Tibial nerve (tissue), 4 donors: Measurements from ENCODE around the gene SULT1C3. TPM values are rescaled to one million over a fixed set of nuclear protein-coding genes. Genes with fewer than 3 reads are reported as not detected.

Experiments used
- DNase-seq, 2 donors: peaks; one replicate each; pipeline ENCODE4 v3.0.0-alpha.2; 2019; ENCODE audit warnings: low spot score in 2 of 2
- H3K27ac ChIP-seq, 4 donors: fragments of 200-600 bp; sonication (generic) in 3 of 4; one replicate each; pipeline ENCODE4 v1.5.1; 2017 to 2019; ENCODE audit warnings: mild to moderate bottlenecking in 1 of 4
- H3K27me3 ChIP-seq, 2 donors: fragments of 200-600 bp; sonication (generic) in 1 of 2; one replicate each; pipeline versions ENCODE4 v1.5.1 to v1.6.0; 2017 to 2019
- H3K36me3 ChIP-seq, 3 donors: fragments of 200-600 bp; sonication (generic); one replicate each; pipeline ENCODE4 v1.5.1; 2018 to 2019
- H3K4me1 ChIP-seq, 4 donors: fragments of 200-600 bp; sonication (generic) in 3 of 4; one replicate each; pipeline ENCODE4 v1.5.1; 2017 to 2019
- H3K4me3 ChIP-seq, 4 donors: fragments of 200-600 bp; sonication (generic) in 3 of 4; one replicate each; pipeline ENCODE4 v1.5.1; 2017 to 2019; ENCODE audit warnings: mild to moderate bottlenecking in 1 of 4, moderate library complexity in 1 of 4
- H3K9me3 ChIP-seq, 4 donors: fragments of 200-600 bp; sonication (generic) in 3 of 4; one replicate each; pipeline ENCODE4 v1.5.1; 2017 to 2019
- EP300 ChIP-seq, 2 donors: sonication (generic); formaldehyde crosslinking; IDR thresholded peaks; one replicate each; pipeline ENCODE4 v1.6.1; 2017; ENCODE audit warnings: antibody characterized with exemption in 2 of 2, mild to moderate bottlenecking in 1 of 2
- POLR2A ChIP-seq, 2 donors: fragments of 450-650 bp; IDR thresholded peaks; one replicate each; pipeline ENCODE4 v1.6.1; 2017; ENCODE audit warnings: antibody characterized with exemption in 2 of 2, mild to moderate bottlenecking in 2 of 2, moderate library complexity in 2 of 2
- WGBS, 2 donors: methylation state at CpG; one replicate each; pipeline ENCODE4 v1.1.5; 2018; 5-methylcytosine and 5-hydroxymethylcytosine counted together
- total RNA-seq, 4 donors: library from RNA; depleted of rRNA; stranded (reverse); fragments of >200 nt; gene quantifications; one replicate each; pipeline ENCODE4 v1.1.0, GENCODE V29; 2016
- TF ChIP-seq, protein P1 (sequence below), 5 experiments: fragments of 200-600 bp in 3 of 5; fragments of 450-650 bp in 2 of 5; sonication (generic) in 3 of 5; IDR thresholded peaks; one replicate each; pipeline ENCODE4 v1.5.1; 2016 to 2019; ENCODE audit warnings: antibody characterized with exemption in 5 of 5, mild to moderate bottlenecking in 3 of 5, moderate library complexity in 2 of 5

The SULT1C3 gene
- total RNA-seq, 4 donors from 2014 or later = not detected

DNA sequence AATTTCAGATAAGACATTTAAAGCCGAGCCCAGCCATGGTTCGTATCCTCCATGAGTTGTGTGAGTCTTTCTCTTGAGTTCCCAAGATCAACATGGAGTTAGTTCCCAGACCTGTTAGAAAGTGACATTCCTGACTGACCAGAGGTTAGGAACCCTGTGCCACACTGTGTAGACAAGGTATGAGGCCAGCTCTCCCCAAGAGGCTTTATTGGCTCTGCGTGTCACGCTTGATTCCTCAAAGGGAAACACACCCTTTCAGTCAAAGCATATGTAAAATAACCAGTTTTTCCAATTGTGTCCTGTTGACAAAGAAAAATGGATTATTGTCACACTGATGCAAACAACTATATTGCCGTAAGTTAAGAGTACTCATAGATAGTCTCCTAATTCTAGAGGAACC, 1.2 kb downstream of the SULT1C3 start:
- H3K9me3 ChIP-seq = peaks cover 0 to 31% (median 5%) of the 10 kb centered on the region in 4 donors
- 92 to 98% methylated on average over 5 of the region's 5 CpGs for WGBS, 2 donors
- H3K4me1 ChIP-seq = peaks cover 0 to 4% (median 0%) of the 10 kb centered on the region in 4 donors
- H3K27ac ChIP-seq = no peak overlapping the region
- H3K4me3 ChIP-seq = no peak overlapping the region
- no peaks in the 10 kb centered on the region for H3K27me3 ChIP-seq
- no peak for DNase-seq
- no peaks in the 10 kb centered on the region for H3K36me3 ChIP-seq
- no peak for TF ChIP-seq POLR2A (IDR thresholded peaks at IDR 0.05)
- no peak for TF ChIP-seq EP300 (IDR thresholded peaks at IDR 0.05)
- TF ChIP-seq, protein P1, sequence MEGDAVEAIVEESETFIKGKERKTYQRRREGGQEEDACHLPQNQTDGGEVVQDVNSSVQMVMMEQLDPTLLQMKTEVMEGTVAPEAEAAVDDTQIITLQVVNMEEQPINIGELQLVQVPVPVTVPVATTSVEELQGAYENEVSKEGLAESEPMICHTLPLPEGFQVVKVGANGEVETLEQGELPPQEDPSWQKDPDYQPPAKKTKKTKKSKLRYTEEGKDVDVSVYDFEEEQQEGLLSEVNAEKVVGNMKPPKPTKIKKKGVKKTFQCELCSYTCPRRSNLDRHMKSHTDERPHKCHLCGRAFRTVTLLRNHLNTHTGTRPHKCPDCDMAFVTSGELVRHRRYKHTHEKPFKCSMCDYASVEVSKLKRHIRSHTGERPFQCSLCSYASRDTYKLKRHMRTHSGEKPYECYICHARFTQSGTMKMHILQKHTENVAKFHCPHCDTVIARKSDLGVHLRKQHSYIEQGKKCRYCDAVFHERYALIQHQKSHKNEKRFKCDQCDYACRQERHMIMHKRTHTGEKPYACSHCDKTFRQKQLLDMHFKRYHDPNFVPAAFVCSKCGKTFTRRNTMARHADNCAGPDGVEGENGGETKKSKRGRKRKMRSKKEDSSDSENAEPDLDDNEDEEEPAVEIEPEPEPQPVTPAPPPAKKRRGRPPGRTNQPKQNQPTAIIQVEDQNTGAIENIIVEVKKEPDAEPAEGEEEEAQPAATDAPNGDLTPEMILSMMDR (IDR thresholded peaks at IDR 0.05) = no peak

DNA sequence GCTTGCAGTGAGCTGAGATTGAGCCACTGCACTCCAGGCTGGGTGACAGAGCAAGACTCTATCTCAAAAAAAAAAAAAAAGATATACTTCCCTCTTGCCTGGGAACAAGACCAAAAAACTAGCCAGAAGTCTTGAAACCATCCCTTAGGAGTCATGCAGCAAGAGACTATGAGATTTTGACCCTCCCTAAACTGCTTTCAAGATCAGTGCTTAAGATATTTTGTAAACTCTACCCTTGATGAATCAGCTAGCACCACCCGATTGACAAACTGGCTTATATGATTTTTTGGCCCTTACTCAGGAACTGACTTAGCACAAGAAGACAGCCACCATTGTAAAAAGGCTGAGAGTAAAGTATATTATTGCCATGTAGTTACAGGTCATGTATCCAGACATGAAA, 3.8 kb downstream of the SULT1C3 start:
- no peak for DNase-seq
- peaks cover 0 to 4% (median 0%) of the 10 kb centered on the region in 4 donors for H3K4me1 ChIP-seq
- H3K9me3 ChIP-seq = peaks cover 0 to 15% (median 0%) of the 10 kb centered on the region in 4 donors
- H3K4me3 ChIP-seq = no peak overlapping the region
- H3K36me3 ChIP-seq = no peaks in the 10 kb centered on the region
- WGBS, 2 donors = 71 to 73% methylated on average over 1 of the region's 1 CpG
- H3K27me3 ChIP-seq = no peaks in the 10 kb centered on the region
- peak overlapping the region in 1 of 4 donors; percentile 8 for H3K27ac ChIP-seq
- TF ChIP-seq POLR2A (IDR thresholded peaks at IDR 0.05) (no peak), EP300 (IDR thresholded peaks at IDR 0.05) (no peak)
- TF ChIP-seq, protein P1 (IDR thresholded peaks at IDR 0.05) = no peak

DNA sequence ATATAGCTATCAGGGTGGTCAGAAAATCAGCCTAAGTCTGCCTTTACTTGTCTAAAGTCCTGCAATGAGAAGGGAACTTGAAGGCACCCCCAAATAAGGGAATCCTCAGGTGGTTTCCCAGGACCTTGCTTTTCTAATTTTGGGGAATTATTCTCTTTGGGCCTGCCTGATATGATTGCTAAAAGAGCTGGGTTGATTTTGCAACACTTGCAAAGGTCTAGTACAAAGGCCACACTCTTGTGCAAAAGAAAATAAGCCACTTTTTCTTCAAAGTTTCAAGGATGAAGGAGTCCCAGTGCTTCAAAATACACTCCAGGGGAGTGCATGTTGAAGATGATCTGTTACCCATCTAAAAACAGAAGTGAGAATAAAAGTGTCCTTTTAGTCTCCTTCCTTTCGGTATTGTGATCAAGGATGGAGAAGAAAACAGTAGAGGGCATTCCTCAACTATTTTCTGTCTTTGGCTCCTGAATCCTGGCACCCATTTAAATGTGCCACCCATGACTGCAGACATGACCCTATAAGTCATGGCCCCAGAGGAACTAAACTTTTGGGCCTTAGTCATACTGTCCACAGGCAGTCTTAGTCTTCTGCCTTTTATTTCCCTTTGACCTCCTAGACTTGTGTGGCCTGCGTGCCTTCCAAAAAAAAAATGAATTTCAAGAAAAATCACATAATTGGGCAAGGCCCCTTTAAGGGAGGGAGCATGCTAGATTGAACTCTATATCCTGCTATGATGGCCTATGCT, 5.1 kb downstream of the SULT1C3 start:
- peak overlapping the region in 2 of 4 donors; percentile 35 to 39 for H3K27ac ChIP-seq
- TF ChIP-seq POLR2A (IDR thresholded peaks at IDR 0.05) = no peak
- TF ChIP-seq, protein P1 (IDR thresholded peaks at IDR 0.05) = no peak
- TF ChIP-seq EP300 (IDR thresholded peaks at IDR 0.05) = peak in 1 of 2 donors; percentile 30
- peaks cover 0 to 4% (median 0%) of the 10 kb centered on the region in 4 donors for H3K4me1 ChIP-seq
- H3K9me3 ChIP-seq = peaks cover 0 to 15% (median 0%) of the 10 kb centered on the region in 4 donors
- no peaks in the 10 kb centered on the region for H3K36me3 ChIP-seq
- H3K27me3 ChIP-seq = no peaks in the 10 kb centered on the region
- 67 to 82% methylated on average over 2 of the region's 2 CpGs for WGBS, 2 donors
- no peak overlapping the region for H3K4me3 ChIP-seq
- DNase-seq = no peak

DNA sequence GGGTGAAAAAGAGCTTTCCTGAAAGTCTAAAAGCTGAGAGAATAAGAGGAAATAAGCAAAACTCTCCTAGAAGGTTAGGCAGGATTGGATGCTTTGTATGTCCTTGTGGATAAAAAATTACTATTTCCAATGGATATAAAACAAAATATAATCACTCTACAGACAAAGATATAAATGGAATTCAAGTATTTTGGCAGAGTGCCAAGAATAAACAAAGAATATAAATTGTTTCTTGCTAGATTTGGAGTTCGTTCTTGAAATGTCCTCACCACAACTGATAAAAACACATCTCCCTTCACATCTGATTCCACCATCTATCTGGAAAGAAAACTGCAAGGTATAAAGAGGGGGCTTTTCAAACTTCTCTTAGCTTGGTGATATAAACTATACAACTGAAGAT, 13.3 kb downstream of the SULT1C3 start:
- no peak for TF ChIP-seq POLR2A (IDR thresholded peaks at IDR 0.05)
- no peak for TF ChIP-seq EP300 (IDR thresholded peaks at IDR 0.05)
- TF ChIP-seq, protein P1 (IDR thresholded peaks at IDR 0.05) = no peak
- Histone ChIP-seq H3K4me3 (no peak overlapping the region), H3K4me1 (no peaks in the 10 kb centered on the region), H3K9me3 (no peaks in the 10 kb centered on the region), H3K27ac (no peak overlapping the region), H3K36me3 (no peaks in the 10 kb centered on the region), H3K27me3 (no peaks in the 10 kb centered on the region)
- no peak for DNase-seq
- WGBS, 2 donors = 3 to 9% methylated on average over 1 of the region's 1 CpG

DNA sequence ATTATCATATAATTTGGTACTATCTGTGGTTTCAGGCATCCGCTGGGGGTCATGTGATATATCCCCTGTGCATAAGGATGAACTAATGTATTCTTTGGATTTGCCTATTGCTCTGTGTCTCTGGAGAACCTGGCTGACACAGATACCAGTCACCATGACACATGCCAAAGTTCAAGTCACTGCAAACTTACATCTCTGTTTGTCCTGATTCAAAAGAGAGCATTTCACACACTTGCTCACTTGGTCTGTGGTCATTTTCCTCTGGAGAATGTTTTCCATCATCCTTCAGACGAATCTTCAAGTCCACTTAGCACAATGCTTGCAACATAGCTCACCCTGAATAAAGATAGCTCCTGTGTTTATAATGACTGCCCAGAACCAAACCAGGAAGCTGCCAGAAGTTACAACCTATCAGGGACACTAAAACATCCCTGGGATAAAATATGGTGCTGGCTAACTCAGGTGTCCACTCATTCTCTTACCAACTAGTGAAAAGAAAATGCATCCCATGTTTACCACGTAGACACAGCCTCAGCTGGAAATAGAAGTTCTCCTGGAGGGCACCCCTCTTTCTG, 18.1 kb downstream of the SULT1C3 start:
- H3K4me1 ChIP-seq = no peaks in the 10 kb centered on the region
- H3K9me3 ChIP-seq = no peaks in the 10 kb centered on the region
- no peaks in the 10 kb centered on the region for H3K36me3 ChIP-seq
- 64 to 78% methylated on average over 3 of the region's 3 CpGs for WGBS, 2 donors
- TF ChIP-seq, protein P1 (IDR thresholded peaks at IDR 0.05) = no peak
- TF ChIP-seq POLR2A (IDR thresholded peaks at IDR 0.05) = no peak
- TF ChIP-seq EP300 (IDR thresholded peaks at IDR 0.05) = no peak
- no peaks in the 10 kb centered on the region for H3K27me3 ChIP-seq
- H3K4me3 ChIP-seq = no peak overlapping the region
- DNase-seq = no peak
- H3K27ac ChIP-seq = no peak overlapping the region
